Kidney (tissue), 14 donors: Measurements from ENCODE around the gene INTS1. TPM values are rescaled to one million over a fixed set of nuclear protein-coding genes. Genes with fewer than 3 reads are reported as not detected.

Experiments
- DNase-seq, 5 donors: peaks; one replicate each; pipeline ENCODE4 v3.0.0-alpha.2; 2013 to 2020
- FAIRE-seq: peaks from 2 replicates; lab custom pipeline; 2012; peaks lifted over from hg19 to GRCh38; lab: Jason Lieb, UNC
- H3K27ac ChIP-seq, 2 donors: one replicate each; pipeline ENCODE4 v1.7.0; 2013; ENCODE audit warnings: low read depth in 2 of 2, low read length in 2 of 2, inconsistent platforms in 1 of 2
- H3K27me3 ChIP-seq: one replicate; pipeline ENCODE4 v1.7.1; 2013; ENCODE audit warnings: low read length, inconsistent platforms; ENCODE audit not compliant: control insufficient read depth, insufficient read depth
- H3K36me3 ChIP-seq, 3 donors: one replicate each; pipeline versions ENCODE4 v1.7.0 to v1.7.1; 2013; ENCODE audit warnings: low read length in 3 of 3, control low read depth in 1 of 3, inconsistent platforms in 1 of 3; ENCODE audit not compliant: insufficient read depth in 3 of 3, control insufficient read depth in 2 of 3
- H3K4me1 ChIP-seq, 3 donors: one replicate each; pipeline versions ENCODE4 v1.7.0 to v1.7.1; 2013; ENCODE audit warnings: low read length in 3 of 3, inconsistent platforms in 1 of 3, low read depth in 1 of 3; ENCODE audit not compliant: control insufficient read depth in 2 of 3, insufficient read depth in 2 of 3
- H3K4me3 ChIP-seq, 3 donors: one replicate each; pipeline versions ENCODE4 v1.7.0 to v1.8.1; 2013; ENCODE audit warnings: low read length in 3 of 3, control low read depth in 1 of 3, inconsistent platforms in 1 of 3
- H3K9ac ChIP-seq, 3 donors: one replicate each; pipeline versions ENCODE4 v1.7.0 to v1.7.1; 2013; ENCODE audit warnings: low read length in 3 of 3, control low read depth in 1 of 3, inconsistent platforms in 1 of 3
- H3K9me3 ChIP-seq, 3 donors: one replicate each; pipeline versions ENCODE4 v1.7.0 to v1.7.1; 2013; ENCODE audit warnings: low read length in 3 of 3, control low read depth in 1 of 3, inconsistent platforms in 1 of 3; ENCODE audit not compliant: control insufficient read depth in 2 of 3, insufficient read depth in 1 of 3
- CTCF ChIP-seq: IDR thresholded peaks from 3 replicates; pipeline ENCODE4 v1.5.1; 2012; ENCODE audit warnings: mild to moderate bottlenecking, moderate library complexity, borderline replicate concordance; ENCODE audit not compliant: insufficient read depth; ENCODE audit errors: extremely low read depth
- intact Hi-C: fragments of 100-400 bp; cut with DNase I; formaldehyde crosslinking; loops from one replicate; pipeline ENCODE4 v1.11.1; 2022
- polyA plus RNA-seq: library from polyadenylated mRNA; stranded (reverse); fragments of 350-450 nt; fragmentation: Illumina TruSeq; extraction: RNeasy Lipid Tissue Mini Kit (QIAGEN cat#74804); gene quantifications from one replicate; pipeline ENCODE4 v1.2.3, GENCODE V29; 2014; ENCODE audit warnings: low read depth, low replicate concordance; ENCODE audit not compliant: insufficient read depth
- total RNA-seq: library from RNA; stranded (reverse); fragmentation: NEBNext Ultra II Directional; extraction: Animal tissue kit (Norgen Biotek cat#: 25700); gene quantifications from one replicate; pipeline ENCODE4 v1.2.1, GENCODE V29; 2021
- donor health status: control.
- donor health status: control.
- donor health status: control.
- donor health status: control.
- donor health status: control.
- donor health status: DM: yes; HTN: yes; CAD: no.
- donor health status: Normal renal cell carcinoma (clear cell type).

Gene INTS1
- total and polyA plus RNA-seq, 2 donors from 2014 or later, result 62.8 to 91.3 TPM

GRCh38 chr7:1459920-1460820 is 44.0 kb downstream of the INTS1 start:
- Histone ChIP-seq H3K4me3 (peak overlapping the region in 2 of 3 donors; percentile 52 to 59), H3K36me3 (no peaks in the 10 kb centered on the region), H3K9ac (peak overlapping the region in 2 of 3 donors; percentile 37 to 46), H3K4me1 (peaks cover 0 to 41% (median 11%) of the 10 kb centered on the region in 3 donors), H3K9me3 (no peaks in the 10 kb centered on the region), H3K27me3 (no peaks in the 10 kb centered on the region), H3K27ac (peak overlapping the region; percentile 13 to 67)
- intact Hi-C loops, result no loop called here
- no peak for TF ChIP-seq CTCF
- FAIRE-seq (no peak), DNase-seq (peak in 2 of 5 donors; percentile 49 to 70)

GRCh38 chr7:1459512-1459892 is 44.7 kb downstream of the INTS1 start:
- Histone ChIP-seq H3K4me1 (peaks cover 0 to 47% (median 11%) of the 10 kb centered on the region in 3 donors), H3K27me3 (no peaks in the 10 kb centered on the region), H3K9ac (no peak overlapping the region), H3K36me3 (no peaks in the 10 kb centered on the region), H3K4me3 (peak overlapping the region in 1 of 3 donors; percentile 82), H3K27ac (no peak overlapping the region), H3K9me3 (no peaks in the 10 kb centered on the region)
- no peak for FAIRE-seq
- DNase-seq, result peak; percentile 99 to 100 (median 100)
- intact Hi-C loops, result no loop called here
- TF ChIP-seq CTCF, result no peak

- no peak for TF ChIP-seq CTCF
- intact Hi-C loops, result no loop called here
- H3K36me3 ChIP-seq, result no peaks in the 10 kb centered on the region
- H3K9ac ChIP-seq, result peak within 1 kb of the TSS in 2 of 3 donors; percentile 46 to 54
- FAIRE-seq (no peak), DNase-seq (peak in 4 of 5 donors; percentile 44 to 96 (median 73))
- H3K27me3 ChIP-seq, result no peaks in the 10 kb centered on the region
- H3K27ac ChIP-seq, result peak within 1 kb of the TSS; percentile 60 to 67
- H3K4me3 ChIP-seq, result peak within 1 kb of the TSS; percentile 44 to 82 (median 59)
- peaks cover 0 to 49% (median 11%) of the 10 kb centered on the region in 3 donors for H3K4me1 ChIP-seq
- no peaks in the 10 kb centered on the region for H3K9me3 ChIP-seq
Measured at GRCh38 chr7:1458683-1459511, 45.3 kb downstream of the INTS1 start, which contains the start of gene MICALL2. MICALL2 (minus strand) TSS chr7:1459470; CDS start chr7:1459326, 144 bp downstream.
